Measurements from ENCODE around the gene LILRA2. TPM values are rescaled to one million over a fixed set of nuclear protein-coding genes. Genes with fewer than 3 reads are reported as not detected.
"Not testable (repeated sequence)": the region's sequence is repeated elsewhere in the genome, so short reads cannot be mapped to it uniquely, and the experiment has no call there.

The LILRA2 gene
- total RNA-seq, 1 donor from 2014 or later: not detected

- DNase-seq (ENCODE audit: extremely low spot score, unreplicated experiment): no peak
- TF ChIP-seq CTCF (conservative IDR thresholded peaks at IDR 0.05): no peak
- Mint-ChIP-seq H3K27ac (no peak overlapping the region), H3K9me3 (peaks cover 10% of the 10 kb centered on the region), H3K4me3 (no peak overlapping the region), H3K36me3 (no peaks in the 10 kb centered on the region), H3K4me1 (ENCODE audit: unreplicated experiment) (no peaks in the 10 kb centered on the region), H3K27me3 (no peaks in the 10 kb centered on the region)
Measured at GRCh38 chr19:54630782-54631181, 57.2 kb downstream of the LILRA2 start.

GRCh38 chr19:54631489-54632337 is 58.1 kb downstream of the LILRA2 start:
- H3K9me3 Mint-ChIP-seq; H3K36me3 Mint-ChIP-seq; DNase-seq (ENCODE audit: extremely low spot score, unreplicated experiment); H3K4me1 Mint-ChIP-seq (ENCODE audit: unreplicated experiment); H3K27ac Mint-ChIP-seq; H3K4me3 Mint-ChIP-seq; H3K27me3 Mint-ChIP-seq: not testable (repeated sequence)

GRCh38 chr19:54632517-54632916 is 58.9 kb downstream of the LILRA2 start:
- not testable (repeated sequence) for H3K4me3 Mint-ChIP-seq; H3K36me3 Mint-ChIP-seq; DNase-seq (ENCODE audit: extremely low spot score, unreplicated experiment); H3K27ac Mint-ChIP-seq; H3K27me3 Mint-ChIP-seq; H3K4me1 Mint-ChIP-seq (ENCODE audit: unreplicated experiment); H3K9me3 Mint-ChIP-seq

GRCh38 chr19:54633401-54633800 is 59.8 kb downstream of the LILRA2 start:
- TF ChIP-seq CTCF (conservative IDR thresholded peaks at IDR 0.05): no peak
- H3K9me3 Mint-ChIP-seq: no peaks in the 10 kb centered on the region
- no peak overlapping the region for H3K4me3 Mint-ChIP-seq
- H3K36me3 Mint-ChIP-seq: no peaks in the 10 kb centered on the region
- no peak overlapping the region for H3K27ac Mint-ChIP-seq
- DNase-seq (ENCODE audit: extremely low spot score, unreplicated experiment): no peak
- H3K27me3 Mint-ChIP-seq: no peaks in the 10 kb centered on the region
- H3K4me1 Mint-ChIP-seq (ENCODE audit: unreplicated experiment): no peaks in the 10 kb centered on the region

- not testable (repeated sequence) for H3K27ac Mint-ChIP-seq; H3K4me1 Mint-ChIP-seq (ENCODE audit: unreplicated experiment); H3K27me3 Mint-ChIP-seq; H3K36me3 Mint-ChIP-seq; H3K4me3 Mint-ChIP-seq; H3K9me3 Mint-ChIP-seq; DNase-seq (ENCODE audit: extremely low spot score, unreplicated experiment)
Measured at GRCh38 chr19:54636081-54636480, 62.5 kb downstream of the LILRA2 start.

- Mint-ChIP-seq H3K36me3 (no peaks in the 10 kb centered on the region), H3K4me1 (ENCODE audit: unreplicated experiment) (no peaks in the 10 kb centered on the region), H3K27ac (no peak overlapping the region), H3K9me3 (no peaks in the 10 kb centered on the region), H3K4me3 (no peak overlapping the region), H3K27me3 (no peaks in the 10 kb centered on the region)
- no peak for DNase-seq (ENCODE audit: extremely low spot score, unreplicated experiment)
- TF ChIP-seq CTCF (conservative IDR thresholded peaks at IDR 0.05): no peak
Measured at GRCh38 chr19:54638683-54639082, 65.1 kb downstream of the LILRA2 start.

Other genes with a start within 250 kb of the LILRA2 start
- gene LILRA4, start 234.6 kb upstream of the LILRA2 start, total RNA-seq (ENCODE audit: low replicate concordance): not detected in 2 replicates
- gene LAIR1, start 208.9 kb upstream of the LILRA2 start, total RNA-seq (ENCODE audit: low replicate concordance): not detected in 2 replicates
- 8.7 and 50.7 TPM in 2 replicates for gene TTYH1, start 158.3 kb upstream of the LILRA2 start, total RNA-seq (ENCODE audit: low replicate concordance)
- 135 and 196 TPM in 2 replicates for gene LENG8, start 124.6 kb upstream of the LILRA2 start, total RNA-seq (ENCODE audit: low replicate concordance)
- 3.9 and 4.2 TPM in 2 replicates for gene LENG9, start 110.0 kb upstream of the LILRA2 start, total RNA-seq (ENCODE audit: low replicate concordance)
- 16.1 and 24.3 TPM in 2 replicates for gene CDC42EP5, start 100.5 kb upstream of the LILRA2 start, total RNA-seq (ENCODE audit: low replicate concordance)
- not detected in 2 replicates for gene LAIR2, start 71.0 kb upstream of the LILRA2 start, total RNA-seq (ENCODE audit: low replicate concordance)
- gene LILRA1, start 19.8 kb downstream of the LILRA2 start, total RNA-seq (ENCODE audit: low replicate concordance): not detected in 2 replicates
- not detected in 2 replicates for gene LILRB1, start 56.7 kb downstream of the LILRA2 start, total RNA-seq (ENCODE audit: low replicate concordance)
- gene LILRB4, start 89.2 kb downstream of the LILRA2 start, total RNA-seq (ENCODE audit: low replicate concordance): not detected in 2 replicates
- not detected in 2 replicates for gene KIR3DL3, start 150.7 kb downstream of the LILRA2 start, total RNA-seq (ENCODE audit: low replicate concordance)
- gene KIR2DL3, start 164.7 kb downstream of the LILRA2 start, total RNA-seq (ENCODE audit: low replicate concordance): not detected in 2 replicates
- not detected in 2 replicates for gene KIR2DL1, start 196.0 kb downstream of the LILRA2 start, total RNA-seq (ENCODE audit: low replicate concordance)
- gene KIR2DL4, start 229.8 kb downstream of the LILRA2 start, total RNA-seq (ENCODE audit: low replicate concordance): not detected in 2 replicates
- not detected in 2 replicates for gene KIR3DL1, start 242.7 kb downstream of the LILRA2 start, total RNA-seq (ENCODE audit: low replicate concordance)

All from type B pancreatic cell (in vitro differentiated cells).